Neural cell (in vitro differentiated cells): ENCODE measurements around the gene HLA-E. TPM values are rescaled to one million over a fixed set of nuclear protein-coding genes. Genes with fewer than 3 reads are reported as not detected.

Source experiments
- H2AFZ ChIP-seq: fragments of 200-600, 300-800 bp; sonication (generic), shearing (Covaris generic); 2 replicates; pipeline ENCODE4 v1.6.0; 2014; ENCODE audit warnings: low read depth, mild to moderate bottlenecking, antibody characterized with exemption, low read length, moderate library complexity
- H3F3A ChIP-seq: fragments of 200-600 bp; shearing (Covaris generic); 2 replicates; pipeline ENCODE4 v1.6.1; 2016; ENCODE audit warnings: mild to moderate bottlenecking, moderate library complexity, mixed read lengths, antibody characterized with exemption, low read length; ENCODE audit not compliant: insufficient read depth, poor library complexity, severe bottlenecking
- H3K27ac ChIP-seq: fragments of 200-600, 300-800 bp; sonication (generic), shearing (Covaris generic); 2 replicates; pipeline ENCODE4 v1.5.1; 2014; ENCODE audit warnings: mild to moderate bottlenecking, low read length, moderate library complexity
- H3K27me3 ChIP-seq: fragments of 300-800, 200-600 bp; sonication (generic), shearing (Covaris generic); 2 replicates; pipeline ENCODE4 v1.6.0; 2014; ENCODE audit warnings: mild to moderate bottlenecking, low read depth, low read length, moderate library complexity; ENCODE audit not compliant: insufficient read depth
- H3K36me3 ChIP-seq: fragments of 300-800, 200-600 bp; sonication (generic), shearing (Covaris generic); 2 replicates; pipeline ENCODE4 v1.5.1; 2014; ENCODE audit warnings: mild to moderate bottlenecking, antibody characterized with exemption, low read length, moderate library complexity; ENCODE audit not compliant: insufficient read depth
- H3K4me2 ChIP-seq: fragments of 300-800, 200-600 bp; sonication (generic), shearing (Covaris generic); 2 replicates; pipeline ENCODE4 v1.6.0; 2014; ENCODE audit warnings: mild to moderate bottlenecking, low read length
- H3K4me3 ChIP-seq: fragments of 300-800, 200-600 bp; sonication (generic), shearing (Covaris generic); 2 replicates; pipeline ENCODE4 v1.5.1; 2014; ENCODE audit warnings: mild to moderate bottlenecking, low read length, moderate library complexity
- H3K79me2 ChIP-seq: fragments of 200-600 bp; shearing (Covaris generic); replicated peaks from 2 replicates; pipeline ENCODE4 v1.6.0; 2014; ENCODE audit warnings: mild to moderate bottlenecking, low read length, moderate library complexity; ENCODE audit not compliant: insufficient read depth
- H3K9ac ChIP-seq: fragments of 300-800, 200-600 bp; sonication (generic), shearing (Covaris generic); 2 replicates; pipeline ENCODE4 v1.6.1; 2016; ENCODE audit warnings: mild to moderate bottlenecking, low read length, mixed read lengths
- H3K9me2 ChIP-seq: fragments of 200-600 bp; shearing (Covaris generic); 2 replicates; pipeline ENCODE4 v1.6.1; 2016; ENCODE audit warnings: mild to moderate bottlenecking, low read length, mixed read lengths; ENCODE audit not compliant: insufficient read depth
- H3K9me3 ChIP-seq: fragments of 200-600, 300-800 bp; sonication (generic), shearing (Covaris generic); 2 replicates; pipeline ENCODE4 v1.6.1; 2016; ENCODE audit warnings: mild to moderate bottlenecking, mixed run types, low read length, moderate library complexity, mixed read lengths
- H4K20me1 ChIP-seq: fragments of 200-600 bp; shearing (Covaris generic); 2 replicates; pipeline ENCODE4 v1.6.1; 2016; ENCODE audit warnings: mild to moderate bottlenecking, mixed run types; ENCODE audit not compliant: insufficient read depth
- CTCF ChIP-seq: fragments of 450-650 bp; IDR thresholded peaks from 2 replicates; pipeline ENCODE4 v1.5.1; 2014; ENCODE audit warnings: antibody characterized with exemption, mild to moderate bottlenecking, moderate library complexity; ENCODE audit not compliant: poor library complexity, severe bottlenecking
- EP300 ChIP-seq: fragments of 450-650 bp; conservative IDR thresholded peaks from 2 replicates; pipeline ENCODE4 v1.6.1; 2014; ENCODE audit warnings: antibody characterized with exemption, mild to moderate bottlenecking, moderate library complexity; ENCODE audit not compliant: poor library complexity, severe bottlenecking
- MXI1 ChIP-seq: fragments of 450-650 bp; conservative IDR thresholded peaks from 2 replicates; pipeline ENCODE4 v1.6.1; 2014; ENCODE audit warnings: antibody characterized with exemption, mild to moderate bottlenecking; ENCODE audit not compliant: poor library complexity, severe bottlenecking
- POLR2AphosphoS5 ChIP-seq: IDR thresholded peaks from 2 replicates; pipeline ENCODE4 v1.6.1; 2012
- RAD21 ChIP-seq: fragments of 450-650 bp; conservative IDR thresholded peaks from 2 replicates; pipeline ENCODE4 v1.6.1; 2014; ENCODE audit warnings: antibody characterized with exemption, mild to moderate bottlenecking, moderate library complexity
- REST ChIP-seq: IDR thresholded peaks from 2 replicates; pipeline ENCODE4 v1.6.1; 2012; ENCODE audit warnings: borderline replicate concordance
- SMC3 ChIP-seq: fragments of 450-650 bp; conservative IDR thresholded peaks from 2 replicates; pipeline ENCODE4 v1.6.1; 2014; ENCODE audit warnings: antibody characterized with exemption, mild to moderate bottlenecking, moderate library complexity; ENCODE audit not compliant: poor library complexity
- TAF1 ChIP-seq: IDR thresholded peaks from 2 replicates; pipeline ENCODE4 v1.6.1; 2012; ENCODE audit warnings: low read depth
- polyA plus RNA-seq: library from polyadenylated mRNA; depleted of rRNA; stranded (reverse); fragments of >200 nt; gene quantifications from 2 replicates; pipeline ENCODE4 v1.2.3, GENCODE V29; 2014

The HLA-E gene
- polyA plus RNA-seq, 1 donor from 2014 or later = 0.51 TPM

- H3K79me2 ChIP-seq = no peaks in the 10 kb centered on the region
- peaks cover 6% of the 10 kb centered on the region for H3K27me3 ChIP-seq
- no peak overlapping the region for H3K9ac ChIP-seq
- TF ChIP-seq MXI1 = no peak
- TF ChIP-seq POLR2AphosphoS5 = no peak
- no peak for TF ChIP-seq EP300
- TF ChIP-seq RAD21 = peak; percentile 52
- no peak for TF ChIP-seq REST
- peak; percentile 68 for TF ChIP-seq CTCF
- no peak for TF ChIP-seq TAF1
- peak; percentile 40 for TF ChIP-seq SMC3
- no peaks in the 10 kb centered on the region for H3K36me3 ChIP-seq
- H3K9me3 ChIP-seq = no peaks in the 10 kb centered on the region
- H3K4me2 ChIP-seq = no peak overlapping the region
- H2AFZ ChIP-seq = no peak overlapping the region
- no peak overlapping the region for H3K27ac ChIP-seq
- no peaks in the 10 kb centered on the region for H3F3A ChIP-seq
- no peak overlapping the region for H3K4me3 ChIP-seq
- H4K20me1 ChIP-seq = no peaks in the 10 kb centered on the region
- no peaks in the 10 kb centered on the region for H3K9me2 ChIP-seq
Observed at GRCh38 chr6:30453508-30454116, 35.7 kb upstream of the HLA-E start.

- Histone ChIP-seq H3K4me3 (no peak overlapping the region), H3K9me3 (no peaks in the 10 kb centered on the region), H3K36me3 (no peaks in the 10 kb centered on the region), H3K9me2 (no peaks in the 10 kb centered on the region), H3K79me2 (no peaks in the 10 kb centered on the region), H4K20me1 (no peaks in the 10 kb centered on the region), H2AFZ (no peak overlapping the region), H3K4me2 (no peak overlapping the region), H3F3A (no peaks in the 10 kb centered on the region), H3K27ac (no peak overlapping the region), H3K9ac (no peak overlapping the region), H3K27me3 (peaks cover 20% of the 10 kb centered on the region)
- TF ChIP-seq SMC3 = no peak
- no peak for TF ChIP-seq REST
Observed at GRCh38 chr6:30459145-30459544, 30.2 kb upstream of the HLA-E start.
